ENCODE data around the gene IRF4. TPM values are rescaled to one million over a fixed set of nuclear protein-coding genes. Genes with fewer than 3 reads are reported as not detected.

IRF4 gene
- not detected in 2 replicates for total RNA-seq
- polyA plus RNA-seq: not detected in 2 replicates
- 0.01 TPM in 1 of 2 replicates, not detected in the other for polyA plus RNA-seq (2011; cell fraction: cytosol; rRNA removed)
- not detected in 2 replicates for polyA plus RNA-seq (2011; cell fraction: nucleus; rRNA removed)
- polyA plus RNA-seq (2012): not detected in 2 replicates
- not detected in 2 replicates for polyA minus RNA-seq
- not detected for polyA minus RNA-seq (2011; cell fraction: cytosol; rRNA and poly(A)+ RNA removed)
- not detected in 2 replicates for polyA minus RNA-seq (2011; cell fraction: nucleus; rRNA and poly(A)+ RNA removed)
- not detected for Bru-seq, nascent RNA
- BruChase-seq, experiment 1, labeled RNA remaining after a 6-hour chase: percentile 8 among the genes with signal in this experiment
- percentile 14 among the genes with signal in this experiment for BruChase-seq, experiment 2, labeled RNA remaining after a 2-hour chase
- long read RNA-seq: 0 reads

DNA sequence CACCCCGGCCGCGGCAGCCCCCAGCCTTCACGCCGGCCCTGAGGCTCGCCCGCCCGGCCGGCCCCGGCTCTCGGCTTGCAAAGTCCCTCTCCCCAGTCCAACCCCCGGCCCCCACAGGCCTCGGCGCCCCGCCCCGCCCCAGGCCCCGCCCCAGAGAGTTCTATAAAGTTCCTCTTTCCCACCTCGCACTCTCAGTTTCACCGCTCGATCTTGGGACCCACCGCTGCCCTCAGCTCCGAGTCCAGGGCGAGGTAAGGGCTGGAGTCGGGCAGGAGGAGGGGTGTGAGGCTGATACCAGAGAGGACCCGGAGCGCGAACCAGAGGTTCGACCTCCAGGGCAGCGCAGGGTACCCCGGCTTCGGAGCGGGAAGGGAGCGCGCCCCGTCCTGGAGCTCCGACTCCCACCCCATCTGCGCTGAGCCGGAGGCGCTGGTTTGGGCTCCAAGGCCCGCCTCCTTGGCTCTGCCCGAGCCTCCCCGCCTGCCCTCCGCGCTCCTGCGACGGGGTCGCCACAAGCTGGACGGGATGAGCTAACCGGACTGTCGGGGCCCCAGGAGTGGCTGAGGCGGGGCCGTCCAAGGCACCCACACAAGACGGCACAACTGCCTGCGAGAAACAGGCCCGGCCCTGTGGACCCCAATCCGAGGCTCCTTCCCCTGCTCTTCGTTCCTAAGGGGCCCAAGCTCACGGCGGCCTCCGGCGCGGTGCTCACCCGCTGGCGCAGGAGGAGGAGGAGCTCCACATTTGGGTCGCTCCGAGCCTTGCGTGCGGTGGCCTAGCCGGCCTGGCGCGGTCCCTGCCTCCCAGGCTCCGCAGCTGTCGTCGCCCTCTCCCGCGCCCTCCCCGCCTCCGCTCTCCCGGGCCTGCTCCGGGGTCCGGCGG lies at the start of gene IRF4:
Gene IRF4, plus strand, starts transcription at position 194 of the 882 bp plus-strand sequence. CDS start 1,401 bp downstream, outside the sequence.
- Histone ChIP-seq H3K4me3 (replicated peaks in 1 of 3; ENCODE audit: insufficient read depth in 1 of 3, low read depth in 1 of 3, low read length in 3 of 3) (peak within 1 kb of the TSS in 1 of 3 experiments; percentile 4), H3K27me3 (ENCODE audit: control insufficient read depth in 2 of 2, insufficient read depth in 2 of 2, low read length in 2 of 2) (peaks cover 49 to 65% of the 10 kb centered on the region in 2 experiments), H3K9me3 (replicated peaks; ENCODE audit: control insufficient read depth, insufficient read depth, low read length) (no peaks in the 10 kb centered on the region), H3K4me1 (ENCODE audit: control insufficient read depth, extremely low read depth, insufficient read depth, low read length) (peaks cover 6% of the 10 kb centered on the region), H3K27ac (ENCODE audit: insufficient read depth, low read depth, low read length) (no peak within 1 kb of the TSS), H3K79me2 (ENCODE audit: control insufficient read depth, insufficient read depth, low read length) (no peaks in the 10 kb centered on the region), H4K20me1 (replicated peaks; ENCODE audit: control insufficient read depth, extremely low read depth, insufficient read depth, low read length) (no peaks in the 10 kb centered on the region), H3K9me1 (replicated peaks; ENCODE audit: control insufficient read depth, extremely low read depth, insufficient read depth, low read length) (no peaks in the 10 kb centered on the region), H2AFZ (ENCODE audit: low read depth, low read length) (no peak within 1 kb of the TSS), H3K36me3 (ENCODE audit: control insufficient read depth in 2 of 2, extremely low read depth in 1 of 2, insufficient read depth in 2 of 2, low read length in 2 of 2) (no peaks in the 10 kb centered on the region), H3K9ac (replicated peaks; ENCODE audit: extremely low read depth, insufficient read depth, low read length) (no peak within 1 kb of the TSS), H3K4me2 (ENCODE audit: insufficient read depth, low read length) (no peak within 1 kb of the TSS)
- no TSS peak for BruUV-seq (replicated peaks)
- FAIRE-seq: no peak
- intact Hi-C loops (cut with micrococcal nuclease): loop anchor here (5.0 kb wide), 1 partner anchor 204 kb away; no protein-coding TSS in a partner anchor
- ChIA-PET POLR2A (no interaction called here), CTCF (no interaction called here)
- DNase-seq (ENCODE audit: low read depth, low spot score): no peak
- peak; percentile 58 for TF ChIP-seq EZH2 (IDR thresholded peaks at IDR 0.05; ENCODE audit: borderline replicate concordance, low read depth, low read length, severe bottlenecking)
- TF ChIP-seq, protein P1, sequence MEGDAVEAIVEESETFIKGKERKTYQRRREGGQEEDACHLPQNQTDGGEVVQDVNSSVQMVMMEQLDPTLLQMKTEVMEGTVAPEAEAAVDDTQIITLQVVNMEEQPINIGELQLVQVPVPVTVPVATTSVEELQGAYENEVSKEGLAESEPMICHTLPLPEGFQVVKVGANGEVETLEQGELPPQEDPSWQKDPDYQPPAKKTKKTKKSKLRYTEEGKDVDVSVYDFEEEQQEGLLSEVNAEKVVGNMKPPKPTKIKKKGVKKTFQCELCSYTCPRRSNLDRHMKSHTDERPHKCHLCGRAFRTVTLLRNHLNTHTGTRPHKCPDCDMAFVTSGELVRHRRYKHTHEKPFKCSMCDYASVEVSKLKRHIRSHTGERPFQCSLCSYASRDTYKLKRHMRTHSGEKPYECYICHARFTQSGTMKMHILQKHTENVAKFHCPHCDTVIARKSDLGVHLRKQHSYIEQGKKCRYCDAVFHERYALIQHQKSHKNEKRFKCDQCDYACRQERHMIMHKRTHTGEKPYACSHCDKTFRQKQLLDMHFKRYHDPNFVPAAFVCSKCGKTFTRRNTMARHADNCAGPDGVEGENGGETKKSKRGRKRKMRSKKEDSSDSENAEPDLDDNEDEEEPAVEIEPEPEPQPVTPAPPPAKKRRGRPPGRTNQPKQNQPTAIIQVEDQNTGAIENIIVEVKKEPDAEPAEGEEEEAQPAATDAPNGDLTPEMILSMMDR (IDR thresholded peaks at IDR 0.05; ENCODE audit: extremely low read depth in 1 of 2, insufficient read depth in 1 of 2, low read depth in 1 of 2, low read length in 2 of 2): no peak
- dilution Hi-C loops (cut with MboI; ENCODE audit: extremely low pct_ligation_motif_present, low sequenced_read_pairs): no loop called here
